Memory B cell (primary cell): Measurements from ENCODE around the gene GABPB1.

Experiments
- ATAC-seq: fragments of 150-1000 bp; cut with Tn5 transposase; 2 replicates; pipeline ENCODE4 v1.10.0; 2021; ENCODE audit warnings: low read depth, mild to moderate bottlenecking, moderate library complexity
- DNase-seq, 2 donors: peaks; one replicate each; pipeline ENCODE4 v3.0.0; 2022; ENCODE audit warnings: low spot score in 2 of 2
- H3K27ac Mint-ChIP-seq: one replicate; pipeline ENCODE4 v1.8.0; 2022; ENCODE audit warnings: mild to moderate bottlenecking, moderate library complexity, mixed read lengths
- H3K27me3 Mint-ChIP-seq: one replicate; pipeline ENCODE4 v1.8.0; 2022; ENCODE audit warnings: mixed read lengths
- H3K36me3 Mint-ChIP-seq: one replicate; pipeline ENCODE4 v1.8.0; 2022; ENCODE audit warnings: mild to moderate bottlenecking, mixed read lengths
- H3K4me1 Mint-ChIP-seq: one replicate; pipeline ENCODE4 v1.8.0; 2022; ENCODE audit warnings: mixed read lengths
- H3K4me3 Mint-ChIP-seq: one replicate; pipeline ENCODE4 v1.8.0; 2022; ENCODE audit warnings: mild to moderate bottlenecking, moderate library complexity, mixed read lengths
- H3K9me3 Mint-ChIP-seq: one replicate; pipeline ENCODE4 v1.8.0; 2022; ENCODE audit warnings: mixed read lengths

Gene GABPB1

DNA sequence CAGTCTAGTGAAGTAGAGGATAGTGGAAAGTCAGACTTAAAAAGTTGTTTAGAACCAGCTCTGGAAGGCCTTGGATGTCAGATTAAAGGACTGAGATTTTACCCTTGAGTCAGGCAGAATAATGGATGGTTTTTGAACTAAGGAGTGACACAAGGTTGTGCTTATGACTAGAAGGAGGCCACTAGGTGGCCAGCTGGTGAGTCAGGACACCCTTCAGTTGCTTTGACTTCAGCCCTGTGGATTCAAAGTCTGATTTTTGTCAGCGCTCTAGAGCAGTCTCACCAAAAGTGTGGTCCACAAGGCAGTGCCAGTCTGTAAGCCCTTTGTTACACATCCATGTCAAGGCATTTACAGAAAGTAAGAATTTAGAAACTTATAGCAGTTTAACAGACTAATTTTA, 3.8 kb upstream of the GABPB1 start:
- Mint-ChIP-seq H3K36me3 (peaks cover 22% of the 10 kb centered on the region), H3K4me1 (peaks cover 23% of the 10 kb centered on the region)
- no peak for ATAC-seq

GRCh38 chr15:50355980-50356379, 982 bp upstream of the GABPB1 start:
- Mint-ChIP-seq H3K4me3 (peak overlapping the region; percentile 93), H3K4me1 (peaks cover 25% of the 10 kb centered on the region), H3K9me3 (no peaks in the 10 kb centered on the region), H3K27ac (peak overlapping the region; percentile 99), H3K27me3 (no peaks in the 10 kb centered on the region), H3K36me3 (peaks cover 10% of the 10 kb centered on the region)
- no peak for ATAC-seq
- no peak for DNase-seq

More for the DNA sequence above, 3.8 kb upstream of the GABPB1 start:
- Mint-ChIP-seq H3K4me3 (no peak overlapping the region), H3K27me3 (no peaks in the 10 kb centered on the region), H3K27ac (no peak overlapping the region), H3K9me3 (no peaks in the 10 kb centered on the region)
- no peak for DNase-seq

DNA sequence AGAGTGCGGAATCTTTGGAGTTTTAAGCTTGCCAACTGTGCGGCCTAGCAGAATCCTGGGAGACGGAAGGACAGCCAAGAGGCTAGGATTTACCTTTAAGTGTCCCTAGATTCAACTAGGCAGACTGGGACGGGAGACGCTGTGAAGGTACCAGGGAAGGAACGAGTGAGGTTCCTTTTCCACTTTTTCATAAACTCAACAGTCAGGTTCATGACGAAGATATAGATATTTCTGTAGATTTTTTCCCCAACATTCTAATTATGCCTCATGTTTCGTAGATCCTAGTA, 564 bp upstream of the GABPB1 start:
- ATAC-seq (no peak), DNase-seq (no peak)
- H3K9me3 Mint-ChIP-seq, result no peaks in the 10 kb centered on the region
- H3K36me3 Mint-ChIP-seq, result peaks cover 10% of the 10 kb centered on the region
- peaks cover 29% of the 10 kb centered on the region for H3K4me1 Mint-ChIP-seq
- H3K27ac Mint-ChIP-seq, result peak overlapping the region; percentile 99
- H3K4me3 Mint-ChIP-seq, result peak overlapping the region; percentile 93
- H3K27me3 Mint-ChIP-seq, result no peaks in the 10 kb centered on the region

DNA sequence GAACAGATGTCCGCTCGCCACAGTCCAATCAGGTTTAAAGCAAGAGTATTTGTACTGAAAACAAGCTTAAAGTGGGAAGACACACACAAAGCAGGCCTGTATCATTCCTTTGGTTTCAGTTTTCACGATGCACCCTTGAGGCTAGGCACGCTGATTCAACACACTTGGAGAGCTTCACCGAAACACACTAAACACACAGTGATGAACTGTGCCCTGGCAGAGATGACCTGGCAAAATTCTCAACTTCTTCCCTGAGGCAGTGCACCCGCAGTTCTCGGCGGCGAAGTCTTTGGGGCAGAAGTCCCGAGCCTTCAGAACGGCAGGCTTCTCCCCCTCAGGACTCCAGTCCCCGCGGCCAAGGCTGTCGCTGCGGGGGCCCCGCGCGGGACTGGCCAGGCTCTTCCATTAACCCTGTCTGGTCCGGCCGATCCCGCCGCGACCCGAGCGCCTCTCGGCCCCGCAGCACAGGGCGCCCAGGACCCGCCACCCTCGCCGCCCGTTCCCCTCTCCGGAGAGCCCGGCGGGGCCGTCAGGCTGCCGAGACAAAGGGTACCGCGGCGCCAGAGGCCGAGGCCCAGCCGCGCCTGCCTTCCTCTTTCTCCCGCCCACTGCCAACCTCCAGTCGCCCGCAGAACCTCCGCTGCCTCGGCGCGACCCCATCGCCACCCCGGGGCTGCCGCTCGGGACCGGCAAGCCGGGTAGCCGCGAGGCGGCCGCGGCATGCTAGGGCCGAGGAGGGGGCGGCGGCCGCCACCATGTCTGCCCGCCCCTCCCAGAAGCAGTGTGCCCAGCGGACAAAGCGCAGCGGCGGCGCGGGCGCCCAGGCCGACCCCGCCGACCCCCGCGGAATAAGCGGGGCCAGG, 792 bp downstream of the GABPB1 start:
- Mint-ChIP-seq H3K4me3 (peak overlapping the region; percentile 93), H3K9me3 (no peaks in the 10 kb centered on the region), H3K27me3 (no peaks in the 10 kb centered on the region), H3K27ac (peak overlapping the region; percentile 99), H3K36me3 (peaks cover 10% of the 10 kb centered on the region), H3K4me1 (peaks cover 34% of the 10 kb centered on the region)
- DNase-seq (peak in 1 of 2 donors; percentile 51), ATAC-seq (peak; percentile 37)

DNA sequence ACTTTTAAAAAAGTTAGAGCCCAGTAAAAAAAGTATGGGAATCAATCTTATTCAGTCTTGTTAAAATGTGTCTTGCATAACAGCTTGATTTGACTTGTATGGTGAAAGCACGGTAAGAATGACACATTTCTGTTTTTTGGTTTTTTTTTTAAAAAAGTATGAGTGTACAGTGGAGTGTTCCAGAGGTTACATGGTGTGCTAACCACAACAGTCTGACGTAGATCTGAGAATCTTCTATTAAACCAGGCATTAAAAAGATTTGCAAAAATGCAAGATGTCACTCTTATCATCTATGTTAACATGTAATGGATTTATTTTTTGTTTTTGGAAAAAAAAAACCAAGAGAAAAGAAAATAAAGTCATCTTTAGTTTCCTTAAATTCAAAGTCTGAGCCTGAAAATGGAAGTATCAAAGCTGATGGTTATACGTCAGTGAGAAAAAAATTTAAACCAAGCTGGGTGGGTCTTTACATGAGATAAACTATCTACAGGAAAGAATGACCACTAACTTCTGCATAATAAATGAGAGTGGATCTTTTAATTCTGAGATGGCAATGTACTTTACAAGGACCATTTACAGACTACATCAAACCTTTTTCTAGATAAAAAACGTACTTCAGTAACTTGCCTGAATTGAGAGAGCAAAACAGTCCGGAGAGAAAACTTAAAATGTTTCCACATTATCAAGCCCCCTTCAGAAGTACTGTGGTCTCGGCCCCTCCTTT, 1.6 kb downstream of the GABPB1 start:
- Mint-ChIP-seq H3K4me1 (peaks cover 32% of the 10 kb centered on the region), H3K36me3 (peaks cover 10% of the 10 kb centered on the region), H3K9me3 (no peaks in the 10 kb centered on the region), H3K27me3 (no peaks in the 10 kb centered on the region), H3K4me3 (peak overlapping the region; percentile 93), H3K27ac (peak overlapping the region; percentile 99)
- ATAC-seq (peak; percentile 42), DNase-seq (peak in 1 of 2 donors; percentile 8)

GRCh38 chr15:50350621-50351020, 4.4 kb downstream of the GABPB1 start:
- no peaks in the 10 kb centered on the region for H3K27me3 Mint-ChIP-seq
- peaks cover 3% of the 10 kb centered on the region for H3K36me3 Mint-ChIP-seq
- peak overlapping the region; percentile 76 for H3K4me3 Mint-ChIP-seq
- ATAC-seq (no peak), DNase-seq (no peak)
- peak overlapping the region; percentile 82 for H3K27ac Mint-ChIP-seq
- no peaks in the 10 kb centered on the region for H3K9me3 Mint-ChIP-seq
- peaks cover 23% of the 10 kb centered on the region for H3K4me1 Mint-ChIP-seq

DNA sequence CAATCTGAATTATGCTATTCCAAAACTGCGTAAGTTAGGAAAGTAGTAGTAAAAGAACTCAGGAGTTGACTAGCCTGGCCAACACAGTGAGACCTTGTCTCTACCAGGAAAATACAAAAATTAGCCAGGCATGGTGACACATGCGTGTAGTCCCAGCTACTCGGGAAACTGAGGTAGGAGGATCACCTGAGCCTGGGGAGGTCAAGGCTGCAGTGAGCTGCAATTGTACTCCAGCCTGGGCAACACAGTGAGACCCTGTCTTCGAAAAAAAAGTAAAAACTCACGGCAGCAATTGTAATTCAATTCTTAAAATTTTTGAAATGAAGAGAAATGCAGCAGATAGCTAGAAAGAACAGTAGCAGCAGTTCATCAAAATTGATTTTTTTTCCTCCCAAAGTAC, 9.7 kb downstream of the GABPB1 start:
- Mint-ChIP-seq H3K36me3 (peaks cover 9% of the 10 kb centered on the region), H3K4me1 (peaks cover 25% of the 10 kb centered on the region), H3K4me3 (no peak overlapping the region), H3K27me3 (no peaks in the 10 kb centered on the region), H3K9me3 (no peaks in the 10 kb centered on the region), H3K27ac (peak overlapping the region; percentile 43)
- ATAC-seq, result no peak
- no peak for DNase-seq

GRCh38 chr15:50344006-50344464, 11.0 kb downstream of the GABPB1 start:
- H3K4me1 Mint-ChIP-seq, result peaks cover 21% of the 10 kb centered on the region

DNA sequence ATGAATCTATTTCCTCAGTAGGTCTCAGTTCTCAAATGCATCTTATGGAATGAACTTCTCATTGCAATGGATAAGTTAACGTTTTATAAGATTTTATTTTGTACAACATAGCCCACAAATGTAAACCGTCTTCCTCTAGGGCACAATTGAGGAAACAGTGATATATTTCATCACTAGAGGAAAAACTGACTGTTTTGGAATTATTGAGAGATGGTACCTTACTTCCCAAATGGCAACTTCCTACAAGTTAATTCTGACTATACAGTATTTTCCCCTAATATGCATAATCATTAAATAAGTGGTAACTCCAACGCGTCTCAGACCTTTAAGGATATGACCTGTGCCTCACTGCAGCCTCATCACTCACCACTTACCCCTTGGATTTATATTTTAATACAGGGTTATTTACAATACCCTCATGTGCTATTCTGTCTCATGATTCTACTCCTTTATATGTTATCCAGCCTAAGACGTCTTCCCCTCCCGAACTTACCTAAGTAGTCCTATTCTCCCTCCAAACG, 13.3 kb downstream of the GABPB1 start:
- Mint-ChIP-seq H3K27me3 (no peaks in the 10 kb centered on the region), H3K27ac (no peak overlapping the region), H3K4me1 (peaks cover 17% of the 10 kb centered on the region), H3K4me3 (no peak overlapping the region), H3K36me3 (peaks cover 6% of the 10 kb centered on the region), H3K9me3 (no peaks in the 10 kb centered on the region)
- DNase-seq (no peak), ATAC-seq (no peak)

More at GRCh38 chr15:50344006-50344464, 11.0 kb downstream of the GABPB1 start:
- no peaks in the 10 kb centered on the region for H3K27me3 Mint-ChIP-seq
- no peak overlapping the region for H3K27ac Mint-ChIP-seq
- DNase-seq (no peak), ATAC-seq (no peak)
- no peak overlapping the region for H3K4me3 Mint-ChIP-seq
- peaks cover 9% of the 10 kb centered on the region for H3K36me3 Mint-ChIP-seq
- H3K9me3 Mint-ChIP-seq, result no peaks in the 10 kb centered on the region

DNA sequence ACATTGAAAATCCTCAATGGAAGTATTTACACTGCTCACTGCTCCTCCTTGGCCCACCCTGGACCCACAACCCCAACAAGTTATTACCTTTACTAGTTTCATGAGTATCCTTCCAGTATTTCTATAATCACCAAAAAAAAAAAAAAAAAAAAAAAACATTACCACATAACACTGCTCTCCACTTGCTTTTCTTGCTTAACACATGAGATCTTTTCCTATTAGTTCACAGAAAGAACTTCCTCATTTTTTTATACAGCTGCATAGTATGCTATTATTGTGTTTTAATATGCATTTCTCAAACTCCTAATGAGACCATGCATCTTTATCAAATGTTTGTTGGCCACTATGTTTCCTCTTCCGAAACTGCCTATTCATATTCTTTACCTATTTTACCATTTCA, 14.6 kb downstream of the GABPB1 start:
- peaks cover 17% of the 10 kb centered on the region for H3K4me1 Mint-ChIP-seq
- H3K4me3 Mint-ChIP-seq, result no peak overlapping the region
- H3K27me3 Mint-ChIP-seq, result no peaks in the 10 kb centered on the region
- ATAC-seq, result peak; percentile 58
- no peak for DNase-seq
- H3K27ac Mint-ChIP-seq, result no peak overlapping the region
- H3K36me3 Mint-ChIP-seq, result peaks cover 6% of the 10 kb centered on the region
- H3K9me3 Mint-ChIP-seq, result no peaks in the 10 kb centered on the region

DNA sequence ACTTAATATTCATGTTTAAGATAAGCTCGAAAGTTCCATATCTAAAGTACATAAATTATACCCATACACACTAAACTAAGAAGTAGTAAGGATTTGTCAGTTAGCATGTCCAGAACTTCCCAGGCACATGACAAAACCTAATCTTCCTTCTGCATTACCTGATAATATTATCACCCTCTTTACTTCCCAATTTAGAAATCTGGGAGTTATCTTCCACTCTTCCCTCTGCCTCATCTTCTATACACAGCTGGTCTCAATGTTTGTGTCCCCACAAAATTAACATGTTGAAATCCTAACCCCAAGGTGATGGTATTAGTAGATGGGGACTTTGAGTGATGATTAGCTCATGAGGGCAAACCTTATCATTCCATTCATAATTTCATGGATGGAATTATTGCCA, 15.3 kb downstream of the GABPB1 start:
- DNase-seq (no peak), ATAC-seq (no peak)
- Mint-ChIP-seq H3K36me3 (peaks cover 3% of the 10 kb centered on the region), H3K4me1 (peaks cover 14% of the 10 kb centered on the region), H3K27ac (no peak overlapping the region), H3K27me3 (no peaks in the 10 kb centered on the region), H3K9me3 (no peaks in the 10 kb centered on the region), H3K4me3 (no peak overlapping the region)

GRCh38 chr15:50335251-50335650, 19.7 kb downstream of the GABPB1 start:
- H3K36me3 Mint-ChIP-seq, result peaks cover 9% of the 10 kb centered on the region
- peaks cover 13% of the 10 kb centered on the region for H3K4me1 Mint-ChIP-seq
- no peaks in the 10 kb centered on the region for H3K9me3 Mint-ChIP-seq
- H3K4me3 Mint-ChIP-seq, result no peak overlapping the region
- no peak overlapping the region for H3K27ac Mint-ChIP-seq
- no peak for ATAC-seq
- H3K27me3 Mint-ChIP-seq, result no peaks in the 10 kb centered on the region
- DNase-seq, result no peak

DNA sequence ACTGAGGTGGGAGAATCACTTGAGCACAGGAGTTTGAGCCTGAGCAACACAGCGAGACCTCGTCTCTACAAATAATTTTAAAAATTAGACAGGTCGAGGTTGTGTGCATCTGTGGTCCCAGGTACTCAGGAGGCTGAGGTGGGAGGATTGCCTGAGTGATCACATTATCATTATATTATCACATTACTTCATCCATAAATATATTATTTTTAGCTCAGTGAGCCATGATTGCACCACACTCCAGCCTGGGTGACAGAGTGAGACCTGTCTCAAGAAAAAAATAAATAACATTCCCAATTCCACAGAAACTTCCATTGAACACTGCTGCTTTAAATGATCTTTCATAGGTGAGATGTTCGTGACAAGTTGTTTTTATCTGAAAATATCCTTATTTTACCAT, 21.8 kb downstream of the GABPB1 start:
- Mint-ChIP-seq H3K27ac (no peak overlapping the region), H3K4me3 (no peak overlapping the region), H3K9me3 (no peaks in the 10 kb centered on the region), H3K4me1 (peaks cover 12% of the 10 kb centered on the region), H3K27me3 (no peaks in the 10 kb centered on the region), H3K36me3 (peaks cover 10% of the 10 kb centered on the region)
- no peak for DNase-seq
- no peak for ATAC-seq

GRCh38 chr15:50330921-50331320, 24.1 kb downstream of the GABPB1 start:
- no peak overlapping the region for H3K27ac Mint-ChIP-seq
- H3K9me3 Mint-ChIP-seq, result no peaks in the 10 kb centered on the region
- H3K4me1 Mint-ChIP-seq, result peaks cover 12% of the 10 kb centered on the region
- DNase-seq (no peak), ATAC-seq (peak; percentile 12)
- peaks cover 12% of the 10 kb centered on the region for H3K36me3 Mint-ChIP-seq
- H3K4me3 Mint-ChIP-seq, result no peak overlapping the region
- H3K27me3 Mint-ChIP-seq, result no peaks in the 10 kb centered on the region
